Measurements from ENCODE around the gene MMP25.
A peak's percentile ranks its signal among the peaks of the same experiment; 100 is the strongest.

MMP25 gene

GRCh38 chr16:3095869-3096268 is 49.5 kb downstream of the MMP25 start:
- DNase-seq (ENCODE audit: low spot score) = peak; percentile 60

- DNase-seq (ENCODE audit: low spot score) = no peak
These were observed 50.0 kb downstream of the MMP25 start for GRCh38 chr16:3096362-3096761.

- DNase-seq (ENCODE audit: low spot score) = no peak
These were observed 50.9 kb downstream of the MMP25 start for GRCh38 chr16:3097266-3097665.

GRCh38 chr16:3098459-3099394 is 52.4 kb downstream of the MMP25 start, which contains the start of gene ZSCAN10:
Gene ZSCAN10 (minus strand): TSS chr16:3099294. CDS start chr16:3092937, 6,357 bp downstream.
- no peak for DNase-seq (ENCODE audit: low spot score)

GRCh38 chr16:3099395-3099731 is 53.0 kb downstream of the MMP25 start:
- DNase-seq (ENCODE audit: low spot score) = no peak

- DNase-seq (ENCODE audit: low spot score) = peak; percentile 82
These were observed 53.6 kb downstream of the MMP25 start for GRCh38 chr16:3099732-3100499.

- peak; percentile 76 for DNase-seq (ENCODE audit: low spot score)
These were observed 54.9 kb downstream of the MMP25 start for GRCh38 chr16:3101018-3101840.

- no peak for DNase-seq (ENCODE audit: low spot score)
These were observed 55.6 kb downstream of the MMP25 start for GRCh38 chr16:3101841-3102470.

- peak; percentile 91 for DNase-seq (ENCODE audit: low spot score)
These were observed 60.0 kb downstream of the MMP25 start for GRCh38 chr16:3106205-3106928.

All from HuH-7 (cell line).